GM21515 (cell line): ENCODE measurements around the gene CFDP1.

Source experiments
- ATAC-seq: cut with Tn5 transposase; IDR thresholded peaks from one replicate; pipeline ENCODE4 v1.9.1; 2021; ENCODE audit not compliant: unreplicated experiment

Gene CFDP1

DNA sequence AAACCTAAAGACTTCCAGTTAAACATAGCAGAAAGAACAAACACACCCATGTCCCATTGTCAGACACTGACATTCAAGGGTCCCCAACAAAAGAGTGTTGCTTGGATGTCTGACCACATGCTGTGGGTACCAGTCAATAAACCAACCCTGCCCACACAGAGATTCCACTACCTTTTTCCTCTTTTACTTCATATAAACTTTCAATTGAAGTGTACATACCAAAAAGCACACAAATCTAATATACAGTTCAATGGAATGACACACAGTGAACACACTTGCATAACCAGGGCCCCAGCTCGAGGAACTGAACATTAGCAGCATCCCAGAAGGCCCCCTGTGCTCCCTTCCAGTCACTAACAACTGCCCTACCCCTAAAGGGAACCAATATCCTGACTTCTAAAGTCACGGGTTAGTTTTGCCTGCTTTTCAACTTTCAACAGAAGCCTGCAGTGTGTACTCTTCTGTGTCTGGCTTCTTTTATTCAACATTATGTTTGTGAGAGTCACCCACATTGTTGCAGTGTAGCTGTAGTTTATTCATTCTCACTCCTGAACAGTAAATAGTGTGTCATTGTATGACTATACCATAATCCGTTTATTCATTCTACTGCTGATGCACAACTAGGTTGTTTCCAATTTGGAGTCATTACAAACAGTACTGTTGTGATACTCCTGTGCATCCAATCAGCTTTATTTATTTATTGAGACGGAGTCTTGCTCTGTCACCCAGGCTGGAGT, 18.0 kb downstream of the CFDP1 start:
- ATAC-seq: no peak

DNA sequence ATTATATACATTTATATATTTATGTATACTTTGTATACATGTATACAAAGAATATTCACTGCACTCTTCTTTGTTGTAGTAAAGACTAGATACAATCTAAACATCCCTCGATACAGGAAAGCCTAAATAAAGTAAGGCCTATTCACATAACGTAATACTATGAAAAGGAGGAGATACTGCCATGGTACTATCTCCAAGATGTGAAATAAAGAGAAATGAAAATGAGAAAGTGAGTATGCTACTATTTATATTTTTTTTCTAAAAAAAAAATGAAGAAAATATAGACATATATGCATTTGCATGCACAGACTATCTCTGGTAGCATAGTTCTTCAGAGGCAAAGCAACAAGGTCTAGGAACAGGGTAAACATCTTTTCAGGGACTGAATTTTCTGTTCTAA, 19.4 kb downstream of the CFDP1 start:
- no peak for ATAC-seq

DNA sequence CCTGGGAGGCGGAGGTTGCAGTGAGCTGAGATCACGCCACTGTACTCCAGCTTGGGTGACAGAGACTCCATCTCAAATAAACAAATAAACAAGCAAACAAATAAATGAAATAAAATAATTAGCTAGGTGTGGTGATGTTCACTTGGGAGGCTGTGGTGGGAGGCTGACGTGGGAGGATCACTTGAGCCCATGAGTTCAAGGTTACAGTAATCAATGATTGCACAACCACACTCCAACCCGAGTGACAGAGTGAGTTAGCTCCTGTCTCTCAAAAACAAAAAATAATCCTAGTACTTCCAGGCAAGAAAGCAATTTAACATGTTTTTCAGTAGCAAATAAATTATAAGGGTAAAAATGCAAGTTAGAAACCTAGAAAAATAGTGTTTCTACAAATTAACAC, 26.4 kb downstream of the CFDP1 start:
- ATAC-seq: no peak

DNA sequence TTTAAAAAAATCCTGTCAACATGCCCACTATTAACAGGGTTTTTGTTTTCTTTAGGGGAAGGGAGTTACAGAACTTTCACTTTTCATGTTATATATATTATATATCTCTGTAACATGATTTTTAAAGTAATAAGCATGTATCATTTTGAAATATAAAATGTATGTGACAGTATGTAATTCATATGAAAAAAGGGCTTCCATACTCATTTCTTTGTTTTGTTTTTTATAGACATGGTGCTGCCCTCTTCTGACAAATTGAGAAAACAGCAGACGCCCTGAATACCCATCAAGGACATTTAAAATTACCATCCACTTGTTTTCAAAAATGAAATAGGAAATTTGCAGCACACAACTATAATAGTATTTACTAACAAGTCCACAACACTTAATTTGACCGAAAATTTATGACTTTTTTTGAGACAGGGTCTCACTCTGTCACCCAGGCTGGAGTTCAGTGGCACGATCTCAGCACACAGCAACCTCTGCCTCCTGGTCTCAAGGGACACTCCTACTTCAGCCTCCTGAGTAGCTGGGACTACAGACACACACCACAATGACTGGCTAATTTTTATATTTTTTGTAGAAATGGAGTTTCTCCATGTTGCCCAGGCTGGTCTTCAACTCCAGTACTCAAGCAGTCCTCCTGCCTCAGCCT, 30.4 kb downstream of the CFDP1 start:
- no peak for ATAC-seq

DNA sequence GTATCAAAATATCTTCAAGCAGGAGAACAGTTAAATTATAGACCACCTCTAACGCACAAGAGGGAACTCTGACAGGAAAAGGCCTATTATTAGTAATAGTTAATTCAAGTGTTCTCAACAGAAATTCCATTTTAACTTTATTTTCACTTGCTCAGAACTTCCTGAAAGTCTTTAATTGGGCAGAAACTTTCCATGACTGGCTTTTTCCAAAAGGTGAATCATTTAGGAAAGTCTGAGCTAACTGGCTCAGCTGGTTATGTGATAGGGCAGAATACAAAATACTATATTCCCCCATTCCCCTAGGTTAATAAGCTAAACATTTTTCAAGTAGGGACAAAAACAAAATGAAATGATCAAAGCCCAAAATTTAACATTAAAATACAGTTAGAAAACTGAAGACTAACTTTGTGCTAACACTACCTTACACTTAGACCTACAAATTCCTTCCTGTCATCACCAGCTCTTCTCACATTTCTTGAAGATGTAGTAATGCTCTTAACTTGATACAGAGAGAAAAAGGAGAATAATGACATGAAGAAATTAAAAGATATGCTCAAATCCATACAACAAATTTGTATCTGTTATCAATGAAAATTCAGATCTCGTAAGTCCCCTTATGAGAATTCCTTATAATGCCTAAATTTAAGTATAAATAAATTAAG, 31.0 kb downstream of the CFDP1 start:
- ATAC-seq: no peak

DNA sequence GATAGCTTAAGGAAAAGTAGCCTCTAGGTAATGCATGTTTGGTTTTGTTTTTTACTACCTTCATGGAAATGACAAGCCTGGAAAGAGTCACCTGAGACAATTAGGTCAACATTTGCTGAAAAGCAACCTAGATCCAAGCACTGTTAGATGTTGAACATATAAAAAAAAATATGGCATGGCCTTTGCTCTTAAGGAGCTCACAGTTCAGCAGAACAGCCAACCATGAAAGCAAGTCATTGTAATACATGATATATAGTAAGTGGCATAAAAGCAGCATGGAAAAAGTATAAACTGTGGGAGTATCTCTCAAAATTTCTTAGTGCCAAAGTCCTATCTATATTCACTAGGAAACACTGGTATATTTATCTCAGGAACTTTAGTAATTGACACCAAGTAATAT, 31.6 kb downstream of the CFDP1 start:
- no peak for ATAC-seq

DNA sequence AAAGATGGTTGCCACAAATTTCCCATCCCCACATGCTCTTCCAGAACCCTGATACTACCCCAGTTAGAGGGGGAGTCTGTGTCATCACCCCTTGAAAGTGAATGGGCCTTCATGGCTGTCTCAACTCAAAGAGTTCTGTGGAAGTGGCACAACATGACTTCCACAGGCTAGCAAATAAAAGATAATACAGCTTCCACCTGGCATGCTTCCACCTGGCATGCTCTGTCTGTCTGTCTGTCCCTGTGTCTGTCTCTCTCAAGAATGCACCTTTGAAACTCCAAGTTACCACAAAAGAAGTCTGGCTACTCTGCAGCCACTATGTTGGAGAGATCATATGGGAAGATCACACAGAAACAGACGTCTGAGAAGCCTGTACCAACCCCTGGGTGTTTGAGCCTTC, 35.0 kb downstream of the CFDP1 start:
- no peak for ATAC-seq

DNA sequence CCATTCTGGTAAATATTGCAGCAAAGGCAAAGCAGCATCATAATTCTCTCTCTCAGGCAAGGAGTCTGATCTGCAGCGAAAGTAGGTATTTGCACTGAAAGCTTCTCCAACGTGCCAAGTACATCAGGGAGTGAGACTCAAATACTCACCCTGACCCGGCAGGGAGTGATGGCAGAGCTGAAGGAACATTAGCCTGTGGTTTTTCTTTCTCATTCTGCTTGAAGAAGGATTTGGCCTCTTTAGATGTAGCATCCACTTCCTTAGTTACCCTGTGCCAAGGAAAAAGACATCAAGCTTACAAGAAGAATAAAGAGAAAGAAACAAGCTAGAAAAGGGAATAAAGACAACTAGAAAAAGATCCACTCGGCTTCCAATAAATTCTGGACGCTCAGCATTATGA, 38.4 kb downstream of the CFDP1 start:
- no peak for ATAC-seq

DNA sequence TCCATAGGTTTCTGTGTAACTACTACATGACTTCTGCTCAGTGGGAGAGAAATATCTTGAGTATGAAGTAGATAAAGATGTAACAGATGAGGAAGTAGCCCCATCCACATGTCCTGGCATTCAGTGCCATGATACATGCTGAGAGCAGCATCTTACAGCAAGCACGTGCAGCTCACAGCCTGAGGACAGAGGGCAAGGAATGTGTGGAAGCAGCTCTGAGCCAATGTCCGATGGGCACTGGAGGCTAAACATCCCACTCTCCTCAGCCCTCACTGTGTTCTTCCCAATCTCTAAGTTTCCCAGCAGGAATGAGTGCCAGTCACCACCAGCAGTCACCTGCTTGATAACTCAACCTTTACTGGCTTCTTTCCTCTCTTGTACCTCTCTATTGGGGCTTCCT, 40.4 kb downstream of the CFDP1 start:
- no peak for ATAC-seq

DNA sequence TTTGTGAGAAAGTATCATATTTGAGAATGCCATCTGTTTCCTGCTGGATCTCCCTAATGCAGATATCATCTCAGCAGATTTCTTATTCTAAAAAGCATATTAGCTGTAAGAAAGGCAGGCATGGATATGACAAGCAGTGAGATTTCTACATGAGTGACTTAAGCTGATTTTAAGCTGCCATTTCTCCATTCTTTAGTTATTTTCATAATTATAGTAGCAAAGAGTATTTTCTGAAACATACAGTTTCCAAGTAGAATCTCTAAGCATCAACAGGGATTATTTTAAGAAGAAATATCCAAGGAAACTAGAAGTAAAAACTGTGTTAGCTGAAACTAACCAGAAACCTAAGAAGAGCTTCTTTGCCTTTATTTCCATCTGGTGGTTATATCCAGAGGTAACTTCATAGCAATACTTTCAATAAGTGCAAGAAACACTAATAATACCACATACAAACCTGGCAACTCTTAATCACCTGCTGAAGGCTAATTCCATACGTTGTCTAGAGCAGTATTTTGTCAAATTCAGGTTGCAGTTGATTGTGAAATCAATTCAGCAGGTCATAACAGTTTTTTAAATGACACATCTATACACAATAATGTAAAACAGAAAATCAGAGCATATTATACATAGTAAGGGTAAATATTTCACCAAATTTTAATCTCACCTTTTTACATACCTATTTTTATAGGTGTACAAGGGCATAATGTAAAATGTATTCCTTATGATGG, 42.2 kb downstream of the CFDP1 start:
- no peak for ATAC-seq

DNA sequence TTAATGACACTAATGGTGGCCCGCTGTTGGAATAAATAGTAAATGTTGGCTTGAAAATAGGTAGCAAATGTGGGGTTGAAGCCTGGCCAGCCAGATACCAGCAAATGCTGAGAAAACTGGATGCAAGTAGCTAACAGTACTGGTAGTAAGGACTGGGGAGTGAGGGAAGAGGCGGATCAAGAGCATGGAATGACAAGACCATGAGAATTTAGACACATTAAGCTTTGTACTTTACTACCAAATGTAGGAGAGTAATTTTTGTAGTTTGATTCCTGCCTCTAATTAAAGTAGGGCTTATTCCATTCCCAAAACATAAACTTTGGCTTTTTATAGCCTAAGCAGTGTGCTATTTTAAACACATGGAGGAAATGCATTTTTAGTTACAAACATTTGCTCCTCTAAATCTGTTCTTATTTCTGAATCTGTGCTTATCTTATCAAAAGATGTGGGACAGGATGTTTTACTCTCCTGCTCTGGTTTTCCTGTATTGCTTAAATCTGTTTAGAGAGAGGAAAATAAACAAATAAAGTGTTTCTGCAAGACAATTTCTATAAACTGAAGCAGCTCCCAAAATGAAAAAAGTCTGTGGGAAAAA, 44.1 kb downstream of the CFDP1 start:
- ATAC-seq: no peak

DNA sequence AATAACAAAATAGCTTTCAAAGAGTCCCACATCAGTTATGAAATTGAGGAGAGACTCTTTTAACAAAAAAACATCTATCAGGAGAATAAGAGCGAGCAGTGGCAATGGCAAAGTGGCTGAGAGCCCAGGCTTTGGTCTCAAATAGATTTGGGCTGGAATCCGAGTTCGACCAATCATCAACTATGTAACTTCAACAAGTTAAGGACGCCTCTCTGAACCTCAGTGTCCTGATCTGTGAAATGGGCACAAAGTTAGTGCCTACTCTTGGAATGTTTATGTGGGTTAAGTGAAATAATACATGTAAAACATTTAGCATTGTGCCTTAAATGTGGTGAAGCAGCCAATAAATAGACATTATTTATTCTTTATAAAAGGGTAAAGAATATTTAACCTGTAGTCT, 45.4 kb downstream of the CFDP1 start:
- ATAC-seq: no peak

DNA sequence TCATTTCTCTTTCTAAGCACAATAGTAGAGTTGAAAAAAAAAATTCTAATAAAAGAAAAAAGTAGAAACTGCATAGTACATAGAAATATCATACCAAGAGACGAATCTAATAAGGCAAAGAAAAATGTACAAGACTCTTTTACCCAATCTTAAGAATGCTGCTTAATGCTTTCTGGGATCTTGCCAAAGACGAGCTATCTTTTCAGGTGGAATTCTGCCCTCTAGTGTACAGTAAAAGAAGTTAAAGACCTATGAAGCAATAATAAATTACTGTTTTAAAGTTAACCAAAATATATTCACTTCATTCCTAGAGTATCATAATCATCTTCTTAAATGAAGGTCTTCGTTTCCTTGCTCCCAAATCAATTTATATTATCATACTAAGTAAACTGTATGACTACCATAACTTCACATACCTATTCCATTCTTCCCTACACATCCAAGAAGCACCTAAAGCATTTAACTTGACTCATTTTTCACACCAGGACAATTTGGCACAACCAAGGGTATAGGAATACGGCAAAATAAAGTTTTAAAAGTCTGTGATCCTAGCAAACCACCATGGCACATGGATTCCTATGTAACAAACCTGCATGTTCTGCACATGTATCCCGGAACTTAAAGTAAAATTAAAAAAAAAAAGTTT, 47.7 kb downstream of the CFDP1 start:
- no peak for ATAC-seq

DNA sequence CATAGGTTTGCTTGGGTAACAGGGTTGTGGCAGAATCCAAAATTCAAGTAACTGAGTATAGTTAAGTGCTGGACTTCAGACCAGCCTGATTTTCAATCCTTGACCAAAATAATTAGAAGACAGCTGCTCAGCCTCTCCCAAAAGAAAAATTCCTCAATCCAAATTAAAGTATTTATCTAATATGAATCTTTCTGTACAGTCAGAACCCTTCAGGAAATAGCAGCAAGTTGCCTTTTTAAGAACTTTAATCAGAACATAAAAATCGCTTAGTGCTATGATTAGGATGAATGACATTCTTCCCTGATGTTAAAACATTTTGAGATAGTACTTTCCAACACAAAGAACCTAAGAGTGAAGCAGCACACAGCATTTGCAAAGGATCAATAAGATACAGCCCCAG, 50.2 kb downstream of the CFDP1 start:
- no peak for ATAC-seq

DNA sequence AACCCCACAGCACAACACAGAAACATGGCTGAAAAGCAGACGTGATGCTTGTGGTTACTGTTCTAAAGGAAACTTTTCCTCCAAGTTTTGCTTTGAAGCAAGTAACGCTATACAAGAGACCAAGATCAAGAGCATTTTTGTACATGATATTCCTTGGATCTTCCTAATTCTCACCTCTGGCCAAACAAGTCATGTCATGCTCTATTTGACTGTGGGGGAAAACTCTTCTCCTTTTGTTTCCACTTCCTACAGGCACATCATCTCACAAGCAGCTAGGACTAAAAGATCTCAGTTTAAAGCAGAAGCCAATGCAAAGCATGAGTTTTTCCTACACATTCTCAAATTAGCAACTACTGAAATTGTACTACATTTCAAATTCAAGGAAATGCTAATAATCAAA, 50.7 kb downstream of the CFDP1 start:
- no peak for ATAC-seq

DNA sequence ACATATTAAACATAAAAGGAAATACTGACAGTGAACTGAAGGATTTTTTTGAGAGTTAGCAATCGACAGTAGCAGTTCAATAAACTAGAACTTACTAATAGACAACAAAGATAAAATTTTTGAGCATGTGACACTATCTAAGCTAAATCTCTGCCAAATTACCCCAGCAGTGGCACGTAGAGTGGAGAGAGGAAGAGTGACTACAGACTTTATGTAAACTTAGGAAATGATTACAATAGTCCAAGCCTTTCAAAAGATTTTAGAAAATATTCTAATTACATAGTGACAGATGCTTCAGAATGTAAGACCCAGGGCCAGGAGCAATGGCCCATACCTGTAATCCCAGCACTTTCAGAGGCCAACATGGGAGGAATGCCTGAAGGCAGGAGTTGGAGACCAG, 52.4 kb downstream of the CFDP1 start:
- ATAC-seq: no peak

DNA sequence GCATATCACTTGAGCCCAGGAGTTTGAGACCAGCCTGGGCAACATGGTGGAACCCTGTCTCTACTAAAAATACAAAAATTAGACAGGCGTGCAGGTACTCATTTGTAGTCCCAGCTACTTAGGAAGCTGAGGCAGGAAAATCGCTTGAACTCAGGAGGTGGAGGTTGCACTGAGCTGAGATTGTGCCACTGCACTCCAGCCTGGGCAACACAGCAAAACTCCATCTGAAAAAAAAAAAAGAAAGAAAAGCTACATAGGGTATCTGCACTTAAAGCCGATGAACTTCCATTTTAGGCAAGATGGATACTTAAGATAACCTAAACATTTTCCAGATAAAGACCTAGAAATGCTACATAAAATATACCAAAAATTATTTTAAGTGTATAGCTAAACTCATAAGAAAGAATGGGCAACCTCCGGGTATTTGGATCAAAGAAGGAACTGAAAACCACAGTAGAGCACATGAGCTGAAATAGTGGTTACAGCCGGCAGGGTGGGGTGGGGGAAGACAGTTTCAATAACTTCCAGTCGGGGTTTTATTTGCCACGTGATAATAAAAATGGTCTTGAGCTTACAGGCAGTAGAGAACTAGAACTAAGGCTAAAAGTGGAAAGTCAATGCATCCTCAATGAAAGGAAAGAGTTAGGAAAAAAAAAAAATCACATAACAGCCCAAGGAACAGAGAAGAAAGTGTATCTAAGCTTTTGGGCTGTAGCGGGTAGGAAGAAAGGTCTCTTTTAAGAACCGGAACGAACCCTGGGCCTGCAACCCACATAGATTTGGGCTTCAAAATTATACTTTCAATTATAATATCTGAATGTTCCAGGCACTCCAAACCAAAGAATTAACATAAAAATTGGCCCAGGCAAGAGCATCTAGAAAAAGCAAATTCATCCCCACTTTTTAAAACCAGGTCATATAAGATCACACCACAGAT, 53.1 kb downstream of the CFDP1 start:
- ATAC-seq: peak; percentile 77

DNA sequence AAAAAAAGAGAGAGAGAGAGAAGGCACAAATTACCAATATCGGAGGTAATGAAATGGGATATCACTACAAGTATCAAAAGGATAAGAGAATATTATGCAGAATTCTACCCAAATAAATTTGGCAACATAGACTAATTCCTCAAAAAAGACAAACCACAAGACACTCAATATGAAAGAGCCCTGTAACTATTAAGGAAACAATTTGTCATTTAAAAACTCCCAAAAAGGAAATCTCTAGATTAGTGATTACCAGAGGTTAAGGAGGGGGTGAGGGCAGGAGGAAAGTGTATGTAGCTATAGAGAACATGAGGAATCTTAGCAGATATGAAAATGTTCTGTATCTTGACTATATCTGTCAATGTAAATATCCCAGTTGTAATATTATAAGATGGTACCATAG, 54.0 kb downstream of the CFDP1 start:
- ATAC-seq: peak; percentile 38

DNA sequence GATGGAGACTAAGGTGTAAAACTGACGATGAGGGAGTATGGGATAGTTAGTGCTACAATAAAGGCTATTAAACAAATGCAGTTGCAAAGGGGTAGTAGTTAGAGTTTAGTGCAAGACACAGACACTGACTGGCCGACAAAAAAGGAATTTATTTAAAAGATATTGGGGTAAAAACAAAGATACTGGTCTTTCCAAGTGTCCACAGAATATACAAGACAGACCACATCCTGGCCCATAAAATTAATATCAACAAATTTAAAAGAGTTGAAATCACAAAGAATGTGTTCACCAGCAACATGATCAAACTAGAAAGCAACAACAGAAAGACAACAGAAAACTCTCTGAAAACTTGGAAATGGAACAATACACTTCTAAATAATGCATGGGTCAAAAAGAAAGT, 54.7 kb downstream of the CFDP1 start:
- no peak for ATAC-seq
